SKM-1 treated with dmso at 0.1 percent for 144 hours (cell line): Measurements from ENCODE around the gene OR2T5.
"Not testable (repeated sequence)": the region's sequence is repeated elsewhere in the genome, so short reads cannot be mapped to it uniquely, and the experiment has no call there.

ENCODE experiments used
- DNase-seq: peaks from one replicate; lab custom pipeline; 2025; ENCODE audit not compliant: unreplicated experiment; lab: John Stamatoyannopoulos, UW

The OR2T5 gene

DNA sequence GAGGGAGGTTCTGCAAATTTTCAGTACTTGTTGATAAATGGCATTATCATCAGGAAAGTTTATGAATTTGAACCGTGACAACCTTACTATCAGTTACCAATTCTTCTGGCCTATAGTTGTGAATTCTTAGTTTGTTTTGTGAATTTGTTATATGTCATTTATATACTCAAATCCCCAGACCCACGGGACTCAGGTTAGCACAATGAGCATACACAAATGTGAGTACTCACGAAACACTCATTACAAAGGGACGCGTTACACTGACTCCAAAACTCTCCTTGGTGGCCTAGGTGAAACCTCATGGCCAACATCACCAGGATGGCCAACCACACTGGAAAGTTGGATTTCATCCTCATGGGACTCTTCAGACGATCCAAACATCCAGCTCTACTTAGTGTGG is at the start of gene OR2T5:
Gene OR2T5, plus strand, starts transcription at position 301 of the 400 bp plus-strand sequence. Its CDS starts 0 bp downstream, at position 301.
- not testable (repeated sequence) for DNase-seq

DNA sequence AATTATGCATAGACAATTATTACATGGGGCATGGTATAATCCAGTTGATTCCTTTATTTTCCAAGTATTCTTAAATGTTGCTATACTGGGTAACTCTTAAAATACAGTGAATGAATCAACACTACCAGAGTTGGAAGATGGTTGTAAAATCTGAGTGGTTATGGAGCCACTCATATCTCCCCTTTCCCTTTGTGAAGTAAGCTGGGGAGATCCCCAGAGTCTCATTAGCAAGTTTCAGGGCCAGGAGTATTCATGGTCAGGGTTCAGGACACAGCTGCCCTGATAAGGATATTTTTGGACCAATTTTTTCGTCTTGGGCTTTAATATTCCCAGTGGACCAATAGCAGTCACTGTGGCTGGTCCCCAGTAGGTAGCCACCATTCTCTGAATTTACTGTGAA is 49.7 kb upstream of the OR2T5 start:
- not testable (repeated sequence) for DNase-seq

DNA sequence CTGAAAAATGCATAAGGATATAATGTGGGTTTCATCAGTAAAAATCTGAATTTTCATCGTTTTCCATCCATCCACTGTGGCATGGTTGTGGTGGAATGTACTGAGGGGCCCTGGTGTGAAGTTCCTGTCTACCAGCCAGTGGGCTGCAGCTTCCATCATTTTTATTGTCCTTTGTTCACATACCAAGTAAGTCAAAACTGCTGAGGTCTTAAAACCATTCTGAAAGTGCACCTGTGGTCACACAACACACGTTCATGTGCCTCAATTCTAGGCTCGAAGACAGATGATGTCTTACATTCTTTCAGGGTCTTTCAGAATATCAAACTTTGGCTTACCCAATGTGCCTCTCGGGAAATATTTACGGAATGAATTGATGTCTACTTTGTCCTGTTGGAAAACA is 49.1 kb upstream of the OR2T5 start:
- not testable (repeated sequence) for DNase-seq

DNA sequence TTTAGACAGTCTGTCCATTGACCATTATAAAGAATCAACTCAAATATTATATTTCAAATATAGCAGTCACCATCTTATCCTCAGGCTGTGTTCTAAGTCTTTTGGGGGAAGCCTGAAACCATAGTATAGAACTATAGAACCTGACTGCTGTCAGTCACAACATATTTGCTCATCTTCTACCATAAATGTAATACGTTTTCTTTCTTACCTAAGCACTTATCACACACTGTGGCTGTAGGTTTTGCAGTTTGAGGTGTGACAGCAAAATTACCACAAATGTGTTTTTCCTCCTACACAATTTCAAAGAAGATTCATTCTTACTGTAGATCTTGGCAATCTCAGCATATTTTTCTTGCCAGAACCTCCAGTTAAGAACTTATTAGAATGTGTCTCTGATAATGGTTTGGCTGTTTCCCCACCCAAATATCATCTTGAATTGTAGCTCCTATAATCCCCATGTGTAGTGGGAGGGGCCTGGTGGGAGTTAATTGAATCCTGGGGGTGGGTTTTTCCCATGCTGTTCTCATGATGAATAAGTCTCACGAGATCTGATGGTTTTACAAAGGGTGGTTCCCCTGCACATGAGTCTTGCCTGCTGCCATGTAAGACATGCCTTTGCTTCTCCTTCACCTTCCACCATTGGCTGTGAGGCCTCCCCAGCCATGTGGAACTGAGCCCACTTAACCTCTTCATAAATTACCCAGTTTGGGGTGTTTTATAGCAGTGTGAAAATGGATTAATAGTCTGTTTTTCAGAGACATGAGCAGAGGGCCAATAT is 45.7 kb upstream of the OR2T5 start:
- not testable (repeated sequence) for DNase-seq

- not testable (repeated sequence) for DNase-seq
These were observed 43.8 kb upstream of the OR2T5 start for GRCh38 chr1:248444603-248445002.

GRCh38 chr1:248445399-248445798 is 43.0 kb upstream of the OR2T5 start, which contains the start of gene OR2T2:
OR2T2 (plus strand) TSS chr1:248445637; CDS start chr1:248452798, 7,161 bp downstream.
- not testable (repeated sequence) for DNase-seq

GRCh38 chr1:248448409-248449074 is 39.8 kb upstream of the OR2T5 start:
- DNase-seq = not testable (repeated sequence)

DNA sequence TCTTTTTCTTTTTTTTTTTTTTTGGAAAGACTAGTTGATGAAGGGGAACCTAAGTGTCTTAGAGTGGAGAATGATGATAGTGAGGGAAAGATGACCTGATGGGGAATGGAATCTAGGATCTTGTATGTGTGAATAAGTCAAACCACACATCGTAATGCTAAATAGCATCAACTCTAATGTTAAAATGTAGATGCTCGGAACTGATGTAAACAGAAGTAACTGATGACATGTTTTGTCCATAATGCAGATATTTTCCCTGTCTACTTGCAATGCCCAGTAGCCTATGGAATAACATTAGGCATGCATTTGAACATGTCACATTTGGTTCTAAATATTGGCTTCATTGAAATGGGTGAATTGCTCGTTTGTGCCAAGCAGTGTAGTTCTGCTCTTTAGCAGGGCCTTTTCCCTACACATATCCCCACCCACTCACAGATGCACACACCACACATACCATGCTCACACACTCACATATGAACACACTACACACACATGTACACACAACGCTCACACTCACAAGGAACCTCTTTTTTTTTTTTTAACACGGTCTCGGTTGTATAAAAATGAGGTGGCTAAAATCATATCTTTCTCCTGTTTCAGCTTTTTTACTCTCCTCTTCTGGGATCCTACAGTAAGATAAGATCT is 38.4 kb upstream of the OR2T5 start:
- DNase-seq = not testable (repeated sequence)

- not testable (repeated sequence) for DNase-seq
These were observed 37.8 kb upstream of the OR2T5 start for GRCh38 chr1:248450466-248451145.

GRCh38 chr1:248453619-248454018 is 34.8 kb upstream of the OR2T5 start:
- DNase-seq = not testable (repeated sequence)

DNA sequence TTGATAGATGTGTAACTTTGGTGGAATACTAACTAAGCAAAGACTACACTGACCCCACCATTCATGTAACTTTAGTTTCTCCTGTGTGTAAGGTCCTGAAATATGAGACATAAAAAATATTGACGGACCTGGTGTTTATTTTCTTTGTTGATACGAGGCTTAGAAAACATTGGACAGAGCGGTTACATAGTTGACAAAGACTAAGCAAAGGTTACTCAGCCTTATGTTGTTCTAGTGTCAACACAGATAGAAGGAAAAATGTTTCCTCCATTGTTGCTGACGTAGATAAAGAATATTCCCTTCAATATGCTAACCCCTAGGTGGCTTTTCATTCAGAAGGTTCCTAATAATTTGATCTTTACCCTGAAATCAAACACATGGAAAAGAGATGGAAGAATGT is 33.3 kb upstream of the OR2T5 start:
- DNase-seq = not testable (repeated sequence)

- not testable (repeated sequence) for DNase-seq
These were observed 31.8 kb upstream of the OR2T5 start for GRCh38 chr1:248456635-248457034.

DNA sequence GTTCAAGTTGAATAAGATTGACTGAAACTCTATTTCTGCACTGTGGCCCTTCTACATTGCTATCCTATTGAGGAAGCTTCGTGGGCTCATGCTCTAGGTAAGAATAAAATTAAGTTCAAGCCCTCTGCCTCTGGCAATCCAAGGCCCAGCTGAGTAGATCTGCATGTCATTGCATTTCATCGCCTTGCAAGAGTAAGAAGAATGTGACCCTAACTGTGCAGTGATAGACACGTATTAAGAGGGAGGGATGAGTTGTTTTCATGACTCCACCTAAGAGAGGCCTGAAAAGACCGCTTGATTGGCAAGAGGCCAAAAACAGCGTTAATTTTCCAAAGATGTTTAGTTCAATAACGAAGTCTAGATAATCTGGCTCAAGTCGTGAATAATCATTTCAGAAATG is 29.3 kb upstream of the OR2T5 start:
- not testable (repeated sequence) for DNase-seq

DNA sequence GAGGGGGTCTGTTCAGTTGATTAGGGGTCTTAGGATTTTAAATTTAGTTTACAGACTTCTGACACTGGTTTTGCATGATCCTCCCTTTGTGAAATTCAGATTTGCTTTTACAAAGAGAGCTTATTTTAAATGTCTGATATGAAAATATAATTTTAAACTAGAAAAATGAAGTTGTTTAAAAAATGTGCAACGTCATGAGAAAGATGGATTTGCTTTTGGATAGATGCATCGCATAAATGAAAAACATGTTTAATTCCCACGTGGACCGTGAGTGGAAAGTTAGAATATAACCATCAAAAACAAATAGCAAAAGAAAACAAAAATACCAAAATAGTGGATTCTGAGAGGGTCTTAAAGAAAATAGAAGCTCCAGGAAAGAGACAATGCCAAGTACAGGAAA is 17.2 kb upstream of the OR2T5 start:
- DNase-seq = no peak

DNA sequence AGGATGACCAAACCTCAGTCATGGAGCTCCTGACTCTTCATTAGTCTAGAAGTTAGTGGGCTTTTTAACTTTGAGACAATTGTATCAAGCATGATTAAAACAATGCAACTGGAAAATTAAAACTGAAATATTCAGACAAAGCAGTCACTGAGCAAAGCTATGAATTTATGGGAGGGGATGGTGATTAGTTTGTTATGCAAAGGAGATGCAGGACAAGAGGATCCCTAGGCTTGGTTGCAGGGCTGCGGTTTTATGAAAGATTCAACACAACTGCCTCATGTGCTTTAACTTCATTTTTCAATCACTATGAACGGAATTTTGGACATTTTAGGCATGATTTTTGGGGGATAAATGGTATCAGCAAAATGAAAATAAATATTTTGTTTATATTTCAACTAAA is 16.3 kb upstream of the OR2T5 start:
- not testable (repeated sequence) for DNase-seq

DNA sequence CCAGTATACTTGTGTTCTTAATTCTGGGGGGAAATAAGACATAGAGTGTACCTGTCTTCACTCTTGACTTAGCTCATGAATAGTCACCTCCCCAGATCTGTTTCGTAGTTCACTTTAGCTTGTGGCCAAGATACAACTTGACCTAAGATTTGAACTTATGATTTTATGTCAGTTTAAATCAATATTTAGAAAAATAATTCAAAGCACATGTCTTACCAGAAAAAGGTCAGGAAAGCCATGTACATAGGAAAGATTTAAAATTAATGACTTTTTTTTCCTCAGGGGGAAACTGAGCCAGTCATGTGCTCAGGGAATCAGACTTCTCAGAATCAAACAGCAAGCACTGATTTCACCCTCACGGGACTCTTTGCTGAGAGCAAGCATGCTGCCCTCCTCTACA is 15.3 kb upstream of the OR2T5 start, which contains the start of gene OR2T3:
Gene OR2T3, plus strand, starts transcription at position 301 of the 400 bp plus-strand sequence. Its CDS starts 0 bp downstream, at position 301.
- not testable (repeated sequence) for DNase-seq

DNA sequence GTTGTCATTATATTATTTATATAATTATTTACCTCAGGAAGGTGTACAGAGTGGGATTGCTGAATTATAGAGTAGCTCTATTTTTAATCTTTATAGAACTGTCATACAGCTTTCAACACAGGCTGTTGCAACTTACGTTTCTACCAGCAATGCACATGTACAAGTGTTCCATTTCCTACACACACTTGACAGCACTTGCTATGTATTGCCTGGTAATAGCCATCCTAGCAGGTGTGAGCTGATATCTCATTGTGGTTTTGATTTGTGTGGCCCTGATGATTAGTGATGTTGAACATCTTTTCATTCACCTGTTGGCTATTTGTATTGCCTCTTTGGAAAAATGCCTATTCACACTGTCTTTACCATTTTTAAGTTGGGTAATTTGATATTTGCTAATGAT is 12.7 kb upstream of the OR2T5 start:
- DNase-seq = not testable (repeated sequence)

DNA sequence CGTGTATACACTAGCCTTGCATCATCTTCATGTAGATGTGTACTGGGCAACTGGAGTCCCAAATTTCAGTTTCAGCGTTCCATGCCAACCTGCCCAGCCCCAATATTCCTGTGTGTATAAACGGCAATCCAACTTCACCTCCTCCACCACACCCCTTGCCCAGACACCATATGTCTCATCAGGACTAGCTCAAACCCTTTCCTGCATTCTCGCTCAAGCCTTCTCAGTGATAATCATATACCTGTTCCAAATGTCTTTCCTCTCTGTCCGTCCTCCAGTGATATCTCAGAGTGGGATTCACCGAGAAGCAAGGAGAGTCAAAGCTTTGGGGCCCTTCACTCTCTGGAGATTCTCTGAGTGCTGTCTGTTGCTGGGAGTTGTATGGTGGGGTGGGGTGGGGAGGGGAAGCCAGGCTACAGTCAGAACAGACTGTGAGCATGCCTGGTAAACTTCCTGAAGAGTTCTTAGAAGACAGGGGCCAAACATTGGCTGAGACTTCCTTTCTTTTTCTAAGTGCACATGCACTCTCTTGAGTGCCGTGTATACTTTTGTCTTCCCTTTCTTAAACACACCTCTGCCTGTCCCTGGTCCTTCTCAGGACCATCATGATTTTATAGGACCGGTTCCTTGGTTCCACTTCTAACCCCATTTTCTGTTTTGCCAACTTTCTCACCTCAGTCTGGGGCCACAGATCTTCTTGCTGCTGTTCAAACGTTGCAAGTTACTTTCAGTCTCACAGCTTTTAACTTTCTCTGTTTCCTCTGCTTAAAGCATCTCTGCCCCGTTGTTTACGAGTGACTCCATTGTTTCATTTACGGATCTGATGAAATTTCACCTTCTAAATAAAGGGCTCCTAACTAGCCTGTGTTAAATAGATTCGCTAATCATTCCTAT is 6.5 kb upstream of the OR2T5 start:
- DNase-seq = not testable (repeated sequence)

- not testable (repeated sequence) for DNase-seq
These were observed 8.3 kb downstream of the OR2T5 start for GRCh38 chr1:248496661-248497060.
